HG02973 (cell line): ENCODE results near the gene GSG1L.

Source experiments
- ATAC-seq: cut with Tn5 transposase; IDR thresholded peaks from one replicate; pipeline ENCODE4 v1.9.1; 2021; ENCODE audit warnings: moderate library complexity; ENCODE audit not compliant: unreplicated experiment

The GSG1L gene

GRCh38 chr16:27826081-27826892 lies 237.2 kb downstream of the GSG1L start:
- ATAC-seq: no peak

- ATAC-seq: no peak
Observed at GRCh38 chr16:27824786-27825185, 238.7 kb downstream of the GSG1L start.

- ATAC-seq: no peak
Observed at GRCh38 chr16:27824006-27824405, 239.5 kb downstream of the GSG1L start.

GRCh38 chr16:27823421-27823820 lies 240.1 kb downstream of the GSG1L start:
- ATAC-seq: no peak

- no peak for ATAC-seq
Observed at GRCh38 chr16:27822996-27823395, 240.5 kb downstream of the GSG1L start.

- no peak for ATAC-seq
Observed at GRCh38 chr16:27822529-27822928, 241.0 kb downstream of the GSG1L start.

GRCh38 chr16:27820646-27821345 lies 242.7 kb downstream of the GSG1L start:
- no peak for ATAC-seq

GRCh38 chr16:27819881-27820610 lies 243.5 kb downstream of the GSG1L start:
- no peak for ATAC-seq

- no peak for ATAC-seq
Observed at GRCh38 chr16:27819356-27819755, 244.2 kb downstream of the GSG1L start.

- ATAC-seq: no peak
Observed at GRCh38 chr16:27818246-27818645, 245.3 kb downstream of the GSG1L start.

GRCh38 chr16:27817038-27817437 lies 246.5 kb downstream of the GSG1L start:
- ATAC-seq: no peak

- ATAC-seq: no peak
Observed at GRCh38 chr16:27816561-27816960, 247.0 kb downstream of the GSG1L start.

- ATAC-seq: no peak
Observed at GRCh38 chr16:27813591-27813990, 249.9 kb downstream of the GSG1L start.

- no peak for ATAC-seq
Observed at GRCh38 chr16:27811881-27812280, 251.6 kb downstream of the GSG1L start.

GRCh38 chr16:27806986-27807385 lies 256.5 kb downstream of the GSG1L start:
- no peak for ATAC-seq

- no peak for ATAC-seq
Observed at GRCh38 chr16:27806388-27806787, 257.1 kb downstream of the GSG1L start.

GRCh38 chr16:27805828-27806351 lies 257.6 kb downstream of the GSG1L start:
- no peak for ATAC-seq

- no peak for ATAC-seq
Observed at GRCh38 chr16:27803775-27804549, 259.6 kb downstream of the GSG1L start.

GRCh38 chr16:27802664-27803439 lies 260.7 kb downstream of the GSG1L start:
- no peak for ATAC-seq
